ENCODE results near the gene BHLHA15.
"Not testable (repeated sequence)": the region's sequence is repeated elsewhere in the genome, so short reads cannot be mapped to it uniquely, and the experiment has no call there.

Gene BHLHA15

DNA sequence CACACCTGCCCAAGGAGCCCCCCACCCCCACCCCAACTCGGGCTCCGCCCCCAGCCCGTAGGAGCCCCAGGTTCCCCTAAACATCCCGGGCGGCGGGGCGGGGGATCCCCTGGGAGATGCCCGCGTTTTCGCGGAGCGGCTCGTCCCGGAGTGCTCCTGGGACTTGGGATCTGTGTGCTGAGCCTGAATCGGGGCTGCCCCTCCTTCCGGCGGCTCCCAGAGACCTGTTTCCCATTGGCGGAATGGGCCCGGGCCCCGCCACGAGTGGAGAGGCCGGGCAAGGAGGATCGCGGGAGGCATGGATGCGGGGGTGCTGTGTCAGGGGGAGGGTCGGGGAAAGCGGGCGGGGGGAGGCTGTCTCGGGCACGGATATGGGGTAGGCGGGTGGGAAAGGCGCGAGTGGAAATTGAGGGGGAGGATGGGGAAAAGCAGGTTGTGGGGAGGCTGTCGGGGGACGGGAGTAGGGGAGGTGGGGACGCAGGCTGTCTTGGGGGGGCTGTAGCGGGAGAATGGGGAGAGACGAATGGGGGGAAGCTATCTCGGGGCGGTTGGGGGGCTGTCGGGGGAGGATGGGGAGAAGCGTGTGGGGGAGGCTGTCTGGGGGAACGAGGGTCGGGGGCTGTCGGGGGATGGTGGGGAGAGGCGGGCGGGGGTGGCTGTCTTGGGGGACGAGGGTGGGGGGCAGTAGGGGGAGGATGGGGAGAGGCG is 572 bp upstream of the BHLHA15 start:
- no peak for DNase-seq (ENCODE audit: low spot score)

DNA sequence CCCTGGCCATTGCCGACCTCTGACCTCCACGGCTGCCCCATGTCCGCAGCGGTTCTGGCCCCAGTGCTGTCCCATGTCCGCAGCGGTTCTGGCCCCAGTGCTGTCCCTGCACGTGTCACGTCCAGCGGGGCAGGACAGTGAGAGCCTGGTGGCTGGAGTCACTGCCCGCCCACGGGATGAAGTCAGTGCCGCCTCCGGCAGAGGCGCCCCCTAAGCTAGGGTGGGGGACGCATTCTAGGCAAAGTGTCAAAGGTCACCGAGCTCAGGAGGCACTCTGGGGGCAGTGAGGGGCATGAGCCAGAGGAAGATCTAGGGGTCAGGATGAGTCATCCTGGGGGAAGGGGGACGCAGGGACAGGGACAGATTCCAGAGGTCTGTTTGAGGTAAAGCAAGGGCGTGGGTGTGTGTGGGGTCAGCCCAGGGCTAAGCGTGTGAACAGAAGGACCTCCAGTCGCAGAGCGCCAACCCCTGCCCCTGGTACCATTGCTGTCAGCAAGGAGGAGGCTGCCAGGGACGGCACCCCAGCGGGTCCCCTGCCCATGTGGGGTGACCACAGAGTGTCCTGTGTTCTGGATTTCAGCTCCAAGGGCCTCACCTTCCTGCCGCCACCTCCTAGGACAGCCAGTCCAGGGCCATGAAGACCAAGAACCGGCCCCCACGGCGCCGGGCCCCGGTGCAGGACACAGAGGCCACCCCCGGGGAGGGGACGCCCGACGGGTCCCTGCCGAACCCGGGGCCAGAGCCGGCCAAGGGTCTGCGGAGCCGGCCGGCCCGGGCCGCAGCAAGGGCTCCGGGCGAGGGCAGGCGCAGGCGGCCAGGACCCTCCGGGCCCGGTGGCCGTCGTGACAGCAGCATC is 665 bp downstream of the BHLHA15 start:
- DNase-seq (ENCODE audit: low spot score), result no peak

DNA sequence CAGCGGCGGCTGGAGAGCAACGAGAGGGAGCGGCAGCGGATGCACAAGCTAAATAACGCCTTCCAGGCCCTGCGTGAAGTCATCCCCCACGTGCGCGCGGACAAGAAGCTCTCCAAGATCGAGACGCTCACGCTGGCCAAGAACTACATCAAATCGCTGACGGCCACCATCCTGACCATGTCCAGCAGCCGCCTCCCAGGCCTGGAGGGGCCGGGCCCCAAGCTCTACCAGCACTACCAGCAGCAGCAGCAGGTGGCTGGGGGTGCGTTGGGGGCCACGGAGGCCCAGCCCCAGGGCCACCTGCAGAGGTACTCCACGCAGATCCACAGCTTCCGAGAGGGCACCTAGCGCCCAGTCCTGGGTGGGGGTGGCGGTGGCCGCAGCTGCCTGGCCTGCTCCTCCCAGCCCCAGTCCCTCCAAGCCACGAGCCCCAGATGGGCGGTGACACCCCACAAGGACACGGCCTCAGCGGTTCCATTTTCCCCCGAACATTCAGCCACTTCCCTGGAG is 1.3 kb downstream of the BHLHA15 start:
- DNase-seq (ENCODE audit: low spot score), result no peak

DNA sequence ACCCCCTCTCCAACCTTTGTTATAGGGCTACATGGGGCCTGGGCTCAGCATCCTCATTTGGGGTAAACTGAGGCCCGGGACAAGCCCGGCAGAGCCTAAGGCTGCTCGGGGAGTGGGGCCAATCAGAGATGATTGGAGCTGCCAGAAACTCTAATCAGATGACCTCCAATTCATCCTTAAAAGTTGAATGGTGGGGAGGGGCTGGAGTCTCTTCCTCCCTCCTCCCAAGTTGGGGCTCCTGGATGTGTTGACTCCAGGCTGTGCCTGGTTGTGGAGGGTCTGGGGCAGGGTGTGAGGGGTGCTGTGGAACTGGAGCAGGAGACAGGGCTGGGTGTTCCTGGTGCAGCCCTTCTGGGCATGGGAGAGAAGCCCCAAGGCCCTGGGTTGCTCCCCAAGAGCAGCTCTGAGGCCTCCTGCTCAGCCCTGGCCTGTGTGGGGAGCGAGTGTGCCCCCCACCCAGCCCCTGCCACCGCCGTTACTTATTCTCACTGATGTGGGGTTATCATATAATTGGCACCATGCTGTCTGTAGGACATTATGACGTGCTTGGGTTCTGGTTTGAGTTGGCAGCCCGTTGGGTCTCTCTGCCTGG is 2.2 kb downstream of the BHLHA15 start:
- no peak for DNase-seq (ENCODE audit: low spot score)

DNA sequence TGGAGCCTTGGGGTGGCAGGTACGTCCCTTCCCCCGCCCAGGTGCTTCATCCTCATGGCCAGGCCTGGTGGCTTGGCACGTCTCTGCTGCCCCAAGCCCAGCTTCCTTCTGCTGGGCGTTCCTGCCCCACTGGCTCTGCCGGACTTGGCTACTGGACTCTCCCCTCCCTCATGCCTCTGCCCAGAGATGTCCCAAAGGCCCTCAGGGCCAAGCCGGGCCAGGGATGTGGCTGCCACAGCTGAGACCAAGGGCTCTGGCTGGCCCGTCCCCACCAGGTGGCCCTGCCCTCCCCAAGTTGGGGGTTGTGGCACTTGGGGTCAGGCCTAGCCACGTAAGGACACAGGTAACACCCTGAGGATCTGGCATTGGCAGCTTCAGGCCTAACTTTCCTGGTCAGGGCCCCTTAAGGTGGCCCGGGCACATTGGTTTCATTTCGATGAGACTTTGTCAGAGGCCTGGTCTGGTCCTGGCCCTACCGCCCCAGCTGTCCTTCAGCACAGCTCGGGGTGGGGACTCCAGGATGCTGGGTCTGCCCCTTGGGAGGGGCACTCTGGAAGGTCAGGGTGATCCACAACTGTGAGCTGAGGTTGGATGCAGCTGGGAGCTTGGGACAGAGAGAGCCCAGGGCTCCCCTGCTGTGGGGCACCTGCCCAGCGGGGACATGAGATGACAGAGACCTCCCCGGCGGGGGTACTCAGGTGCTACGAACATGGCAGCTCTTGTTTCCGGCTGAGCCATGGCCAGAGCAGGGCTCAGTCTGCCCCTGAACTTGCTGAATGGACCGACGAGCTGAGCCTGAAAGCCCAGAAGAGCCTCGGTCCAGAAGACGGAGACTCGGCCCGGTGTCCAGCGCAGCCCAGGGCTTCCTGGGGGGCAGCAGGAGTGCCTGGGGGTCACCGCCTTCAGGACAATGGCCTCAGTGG is 2.9 kb downstream of the BHLHA15 start:
- no peak for DNase-seq (ENCODE audit: low spot score)

DNA sequence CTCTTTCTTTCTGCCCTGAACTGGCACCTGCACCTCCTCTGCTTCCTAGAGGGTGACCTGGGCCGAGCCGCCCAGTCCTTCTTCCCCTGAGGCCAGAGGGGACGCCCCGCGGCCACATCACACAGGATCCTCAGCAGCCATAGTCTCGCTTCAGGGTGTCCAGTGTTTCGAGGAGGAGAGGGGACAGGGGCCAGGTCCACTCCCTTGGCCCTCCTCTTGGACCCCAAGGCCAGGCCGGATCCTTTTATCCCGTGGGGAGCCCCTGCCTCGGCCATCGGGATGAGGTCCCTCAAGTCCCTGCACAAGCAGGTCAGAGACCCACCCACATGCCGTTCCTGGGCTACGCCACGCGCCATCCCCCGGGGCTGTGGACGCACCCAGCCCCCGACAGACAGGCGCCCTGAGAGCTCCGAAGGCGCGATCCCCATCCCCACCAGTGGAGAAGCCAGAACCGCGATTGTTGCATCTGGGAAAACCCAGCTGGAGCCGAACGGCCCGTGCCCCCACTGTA is 3.6 kb downstream of the BHLHA15 start:
- no peak for DNase-seq (ENCODE audit: low spot score)

- no peak for DNase-seq (ENCODE audit: low spot score)
Measured at GRCh38 chr7:98215561-98216495, 4.6 kb downstream of the BHLHA15 start.

- DNase-seq (ENCODE audit: low spot score), result no peak
Measured at GRCh38 chr7:98216941-98217622, 5.8 kb downstream of the BHLHA15 start.

- DNase-seq (ENCODE audit: low spot score), result no peak
Measured at GRCh38 chr7:98217623-98218582, 6.7 kb downstream of the BHLHA15 start.

DNA sequence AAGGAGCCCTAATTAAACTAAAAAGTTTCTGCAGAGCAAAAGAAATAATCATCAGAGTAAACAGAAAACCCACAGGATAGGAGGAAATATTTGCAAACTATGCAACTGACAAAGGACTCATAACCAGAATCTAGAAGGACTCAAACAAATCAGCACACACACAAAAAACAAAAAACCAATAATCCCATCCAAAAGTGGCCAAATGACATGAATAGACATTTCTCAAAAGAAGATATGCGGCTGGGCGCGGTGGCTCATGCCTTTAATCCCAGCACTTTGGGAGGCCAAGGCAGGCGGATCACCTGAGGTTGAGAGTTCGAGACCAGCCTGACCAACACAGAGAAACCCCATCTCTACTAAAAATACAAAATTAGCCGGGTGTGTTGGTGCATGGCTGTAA is 8.1 kb downstream of the BHLHA15 start:
- not testable (repeated sequence) for DNase-seq (ENCODE audit: low spot score)

- no peak for DNase-seq (ENCODE audit: low spot score)
Measured at GRCh38 chr7:98221611-98222532, 10.6 kb downstream of the BHLHA15 start.

GRCh38 chr7:98222533-98223195 is 11.4 kb downstream of the BHLHA15 start:
- no peak for DNase-seq (ENCODE audit: low spot score)

DNA sequence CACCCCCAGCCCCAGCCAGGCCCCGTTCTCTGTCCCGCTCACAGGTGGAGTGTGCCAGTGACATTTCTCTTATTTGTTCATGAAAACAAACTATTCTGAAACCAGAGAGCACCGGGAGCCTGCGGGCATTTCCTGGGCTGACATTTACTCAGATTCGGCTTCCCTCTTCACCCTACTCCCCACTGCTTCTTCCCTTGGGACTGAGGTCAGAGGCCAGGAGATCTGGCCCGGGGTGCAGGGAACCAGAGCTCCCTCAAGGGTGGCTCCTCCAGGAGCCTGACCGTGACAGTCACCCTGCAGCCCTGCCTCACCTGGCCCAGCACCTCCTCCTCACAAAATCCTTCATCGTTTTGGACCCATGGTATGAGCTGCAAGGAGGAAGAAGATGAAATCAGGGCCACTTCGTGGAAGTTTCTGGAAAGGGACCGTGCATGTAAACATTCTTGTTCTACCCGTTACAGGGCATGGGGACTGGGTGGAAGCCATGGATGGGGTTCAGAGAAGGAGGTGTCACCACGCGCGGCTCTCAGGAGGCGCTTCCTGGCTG is 12.2 kb downstream of the BHLHA15 start:
- no peak for DNase-seq (ENCODE audit: low spot score)

DNA sequence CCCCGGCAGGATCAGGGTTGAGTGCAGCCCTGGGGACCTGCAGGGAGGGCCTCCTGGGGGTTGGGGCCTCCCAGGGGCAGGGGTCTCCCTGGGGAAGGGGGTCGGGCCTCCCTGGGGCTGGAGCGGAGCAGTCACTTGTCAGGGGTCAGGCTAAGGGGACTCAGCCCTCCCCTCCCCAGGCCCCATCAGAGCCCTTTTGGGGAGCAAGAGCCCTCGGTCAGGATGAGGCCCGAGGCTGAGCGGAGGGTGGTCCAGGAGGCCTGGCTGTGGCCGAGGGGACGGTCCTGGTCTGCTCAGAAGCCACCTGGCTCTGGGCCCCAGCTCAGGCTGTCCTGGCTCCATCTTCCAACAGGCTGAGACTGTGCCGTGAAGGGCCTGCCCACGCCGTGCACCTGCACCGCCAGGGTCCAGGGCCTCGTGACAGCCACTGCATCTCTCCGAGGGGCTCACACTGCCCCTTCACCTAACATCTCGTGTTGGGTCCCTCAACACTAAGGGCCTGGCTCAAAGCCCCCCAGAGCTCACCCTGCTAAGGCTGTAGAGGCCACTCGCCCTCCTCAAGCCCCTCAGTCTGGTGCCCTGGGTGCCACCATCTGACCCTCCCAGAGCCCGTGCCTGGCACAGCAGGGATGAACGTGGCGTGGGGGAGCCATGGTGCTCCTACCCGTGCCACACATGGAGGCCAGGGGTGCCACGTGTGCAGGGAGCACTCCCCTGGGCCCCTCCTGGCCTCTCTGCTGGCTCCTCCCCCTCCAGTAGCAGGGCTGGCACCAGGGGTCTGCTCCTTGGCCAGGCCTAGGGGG is 12.9 kb downstream of the BHLHA15 start:
- DNase-seq (ENCODE audit: low spot score), result no peak

DNA sequence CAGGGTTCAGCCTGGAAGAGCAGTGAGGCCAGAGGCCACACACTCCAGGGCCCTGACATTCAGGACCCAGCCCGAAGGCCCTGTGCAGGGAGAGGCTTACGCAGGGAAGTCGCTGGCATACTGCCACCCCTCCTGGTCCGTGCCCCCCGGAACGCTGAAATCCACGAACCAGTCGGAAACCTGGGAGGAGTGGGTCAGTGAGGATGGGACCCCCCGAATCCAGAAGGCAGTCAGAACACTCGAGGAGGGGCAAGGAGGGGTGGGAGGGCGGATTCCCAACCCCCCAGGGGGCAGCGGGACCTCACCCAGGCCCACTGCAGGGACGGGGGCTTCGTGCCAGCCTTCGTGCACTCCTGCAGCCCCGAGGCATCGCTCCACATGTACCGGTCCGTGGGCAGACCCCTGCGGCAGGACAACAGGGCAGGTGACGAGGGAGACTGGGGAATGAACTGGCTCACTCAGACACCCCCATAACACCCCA is 13.5 kb downstream of the BHLHA15 start:
- DNase-seq (ENCODE audit: low spot score), result no peak

Measured in kidney capillary endothelial cell (primary cell).